Measurements from ENCODE around the gene CTR9. TPM values are rescaled to one million over a fixed set of nuclear protein-coding genes. Genes with fewer than 3 reads are reported as not detected.

Gene CTR9
- total RNA-seq, 2 donors from 2014 or later, result 34.0 to 47.4 TPM

DNA sequence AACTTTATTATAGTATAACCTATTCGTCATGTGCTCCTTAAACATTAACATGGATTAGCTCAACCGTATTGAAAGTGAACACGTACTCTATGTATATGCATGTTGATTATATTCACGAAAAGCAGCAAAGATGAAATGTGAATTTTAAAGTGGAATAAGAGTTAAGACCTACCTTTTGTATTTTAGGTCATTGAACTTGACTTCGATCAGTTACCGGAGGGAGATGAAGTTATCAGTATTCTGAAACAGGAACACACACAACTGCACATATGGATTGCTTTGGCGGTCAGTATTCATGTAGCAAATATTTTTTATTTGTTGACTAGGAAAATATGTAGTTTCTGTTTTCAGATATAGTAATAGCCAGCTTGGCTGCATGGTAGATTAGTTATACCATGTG, 1.4 kb downstream of the CTR9 start:
- Mint-ChIP-seq H3K27ac (no peak overlapping the region), H3K27me3 (no peaks in the 10 kb centered on the region), H3K4me1 (peaks cover 13% of the 10 kb centered on the region), H3K36me3 (ENCODE audit: low read depth) (peaks cover 7% of the 10 kb centered on the region), H3K4me3 (peak overlapping the region; percentile 96), H3K9me3 (no peaks in the 10 kb centered on the region)
- no peak for ATAC-seq (replicated peaks)

DNA sequence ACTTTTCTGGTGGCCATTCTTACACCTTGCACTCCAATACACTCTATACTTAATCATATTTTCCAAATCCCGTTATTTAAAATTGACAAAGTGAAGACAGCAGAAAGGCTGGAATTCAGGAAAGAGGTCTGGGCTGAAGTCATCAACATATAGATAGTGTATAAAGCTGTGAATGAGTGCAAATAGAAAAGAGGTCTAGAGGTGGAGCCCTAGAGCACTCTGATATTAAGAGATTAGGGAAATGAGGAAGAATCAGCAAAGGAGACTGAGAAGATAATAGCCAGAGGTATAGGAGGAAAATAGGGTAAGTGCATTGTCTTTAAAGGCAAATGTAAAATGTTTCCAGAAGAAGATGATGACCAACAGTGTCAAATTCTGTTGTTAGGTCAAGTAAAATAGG, 7.9 kb downstream of the CTR9 start:
- H3K36me3 Mint-ChIP-seq (ENCODE audit: low read depth), result no peaks in the 10 kb centered on the region
- no peak overlapping the region for H3K4me3 Mint-ChIP-seq
- no peak for ATAC-seq (replicated peaks)
- H3K4me1 Mint-ChIP-seq, result no peaks in the 10 kb centered on the region
- no peaks in the 10 kb centered on the region for H3K9me3 Mint-ChIP-seq
- H3K27me3 Mint-ChIP-seq, result no peaks in the 10 kb centered on the region
- no peak overlapping the region for H3K27ac Mint-ChIP-seq

DNA sequence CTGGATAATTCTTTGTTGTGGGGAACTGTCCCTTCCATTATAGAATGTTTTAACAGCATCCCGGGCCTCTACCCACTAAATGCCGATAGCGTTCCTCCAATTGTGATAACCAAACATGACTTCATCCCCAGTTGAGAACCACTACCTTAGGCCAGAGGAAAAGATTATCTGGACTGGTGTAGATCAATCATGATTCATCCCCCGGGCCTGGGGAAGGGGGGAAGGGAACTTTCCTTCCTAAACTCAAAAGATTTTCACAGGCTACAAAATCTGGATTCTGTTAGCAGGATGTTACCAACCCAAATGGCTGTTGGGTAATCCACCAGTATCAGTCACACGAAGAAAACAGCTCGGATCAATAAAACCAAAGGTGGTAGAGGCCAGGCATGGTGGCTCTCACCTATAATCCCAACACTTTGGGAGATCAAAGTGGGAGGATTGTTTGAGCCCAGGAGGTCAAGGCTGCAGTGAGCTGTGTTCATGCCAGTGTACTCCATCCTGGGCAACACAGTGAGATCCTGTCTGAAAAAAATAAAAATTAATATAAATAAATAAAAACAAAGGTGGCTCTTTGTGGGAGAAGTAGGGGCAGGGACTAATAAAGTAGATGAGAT, 10.1 kb downstream of the CTR9 start:
- no peaks in the 10 kb centered on the region for H3K4me1 Mint-ChIP-seq
- H3K27me3 Mint-ChIP-seq, result no peaks in the 10 kb centered on the region
- H3K36me3 Mint-ChIP-seq (ENCODE audit: low read depth), result no peaks in the 10 kb centered on the region
- no peak overlapping the region for H3K4me3 Mint-ChIP-seq
- no peak overlapping the region for H3K27ac Mint-ChIP-seq
- H3K9me3 Mint-ChIP-seq, result no peaks in the 10 kb centered on the region
- ATAC-seq (replicated peaks), result no peak

DNA sequence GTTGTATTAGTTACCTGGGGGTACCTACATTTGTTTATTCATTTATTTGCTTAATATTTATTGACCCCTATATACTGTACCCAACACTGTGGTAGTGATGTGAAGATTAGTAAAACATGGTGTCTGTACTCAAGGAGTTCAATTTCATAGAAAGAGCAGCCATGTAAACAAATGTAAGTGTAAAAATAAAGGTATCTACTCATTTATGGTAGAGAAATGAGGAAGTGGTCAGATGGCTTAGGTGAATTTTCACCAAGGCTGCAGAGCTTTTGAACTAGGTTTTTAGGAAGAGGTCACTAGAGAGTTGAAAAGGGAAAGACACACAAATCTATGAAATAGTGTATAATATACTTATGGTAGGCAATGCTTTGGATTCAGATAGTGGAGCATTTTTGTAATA, 11.1 kb downstream of the CTR9 start:
- no peak for ATAC-seq (replicated peaks)
- Mint-ChIP-seq H3K36me3 (ENCODE audit: low read depth) (no peaks in the 10 kb centered on the region), H3K4me3 (no peak overlapping the region), H3K27ac (no peak overlapping the region), H3K27me3 (no peaks in the 10 kb centered on the region), H3K4me1 (no peaks in the 10 kb centered on the region), H3K9me3 (no peaks in the 10 kb centered on the region)

DNA sequence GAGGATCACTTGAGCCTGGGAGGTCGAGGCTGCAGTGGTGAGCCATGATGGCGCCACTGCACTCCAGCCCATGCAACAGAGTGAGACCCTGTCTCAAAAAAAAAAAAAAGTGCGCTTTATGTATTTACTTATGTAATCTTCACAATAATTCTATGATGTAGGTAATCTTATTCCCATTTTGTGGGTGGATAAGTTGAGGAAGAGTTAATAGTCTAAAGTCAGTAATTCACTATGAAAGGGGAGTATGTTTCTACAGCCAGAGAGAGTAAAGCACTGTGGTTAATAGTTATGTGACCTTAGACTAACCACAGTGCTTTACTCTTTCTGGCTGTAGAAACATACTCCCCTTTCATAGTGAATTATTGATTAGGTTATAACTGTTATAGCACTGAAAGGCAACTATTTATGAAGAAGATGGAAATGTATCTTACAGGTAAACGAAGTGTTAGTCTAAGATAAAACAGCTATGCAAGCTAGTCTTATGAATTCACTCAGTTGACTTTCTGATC, 11.9 kb downstream of the CTR9 start:
- Mint-ChIP-seq H3K27me3 (no peaks in the 10 kb centered on the region), H3K4me3 (no peak overlapping the region), H3K4me1 (no peaks in the 10 kb centered on the region), H3K36me3 (ENCODE audit: low read depth) (no peaks in the 10 kb centered on the region), H3K27ac (peak overlapping the region; percentile 17), H3K9me3 (no peaks in the 10 kb centered on the region)
- no peak for ATAC-seq (replicated peaks)

DNA sequence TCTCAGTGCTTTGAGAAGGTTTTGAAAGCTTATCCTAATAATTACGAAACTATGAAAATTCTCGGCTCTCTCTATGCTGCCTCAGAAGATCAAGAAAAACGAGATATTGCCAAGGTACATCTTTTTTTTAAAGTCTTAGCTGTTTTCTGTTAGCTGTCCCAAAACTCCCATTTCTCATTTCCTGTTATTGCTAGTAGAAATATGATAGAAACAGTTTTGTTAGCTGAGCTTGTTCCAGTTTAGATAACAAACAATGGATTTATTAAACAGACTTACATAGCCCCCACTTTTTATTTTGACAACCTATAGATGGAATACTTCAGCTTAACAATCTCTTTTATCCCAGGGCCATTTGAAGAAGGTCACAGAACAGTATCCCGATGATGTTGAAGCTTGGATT, 12.7 kb downstream of the CTR9 start:
- H3K27me3 Mint-ChIP-seq, result no peaks in the 10 kb centered on the region
- no peaks in the 10 kb centered on the region for H3K9me3 Mint-ChIP-seq
- peak overlapping the region; percentile 17 for H3K27ac Mint-ChIP-seq
- no peaks in the 10 kb centered on the region for H3K36me3 Mint-ChIP-seq (ENCODE audit: low read depth)
- no peak for ATAC-seq (replicated peaks)
- H3K4me1 Mint-ChIP-seq, result no peaks in the 10 kb centered on the region
- H3K4me3 Mint-ChIP-seq, result no peak overlapping the region

DNA sequence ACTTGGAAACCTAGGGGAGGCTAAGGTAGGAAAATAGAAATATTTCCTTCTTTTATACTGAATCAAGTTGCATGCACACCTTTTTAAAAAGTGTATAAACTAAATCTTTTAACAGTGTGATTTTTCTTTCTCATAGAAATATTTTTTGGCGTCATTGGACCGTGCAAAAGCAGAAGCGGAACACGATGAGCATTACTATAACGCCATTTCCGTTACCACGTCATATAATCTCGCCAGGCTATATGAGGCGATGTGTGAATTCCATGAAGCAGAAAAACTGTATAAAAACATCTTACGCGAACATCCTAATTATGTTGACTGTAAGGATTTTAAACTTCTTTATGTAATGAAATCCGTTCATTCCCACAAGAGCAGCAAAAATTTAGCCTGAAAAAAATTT, 13.4 kb downstream of the CTR9 start:
- H3K36me3 Mint-ChIP-seq (ENCODE audit: low read depth), result no peaks in the 10 kb centered on the region
- peak overlapping the region; percentile 17 for H3K27ac Mint-ChIP-seq
- no peak for ATAC-seq (replicated peaks)
- no peaks in the 10 kb centered on the region for H3K27me3 Mint-ChIP-seq
- no peak overlapping the region for H3K4me3 Mint-ChIP-seq
- no peaks in the 10 kb centered on the region for H3K9me3 Mint-ChIP-seq
- H3K4me1 Mint-ChIP-seq, result no peaks in the 10 kb centered on the region

DNA sequence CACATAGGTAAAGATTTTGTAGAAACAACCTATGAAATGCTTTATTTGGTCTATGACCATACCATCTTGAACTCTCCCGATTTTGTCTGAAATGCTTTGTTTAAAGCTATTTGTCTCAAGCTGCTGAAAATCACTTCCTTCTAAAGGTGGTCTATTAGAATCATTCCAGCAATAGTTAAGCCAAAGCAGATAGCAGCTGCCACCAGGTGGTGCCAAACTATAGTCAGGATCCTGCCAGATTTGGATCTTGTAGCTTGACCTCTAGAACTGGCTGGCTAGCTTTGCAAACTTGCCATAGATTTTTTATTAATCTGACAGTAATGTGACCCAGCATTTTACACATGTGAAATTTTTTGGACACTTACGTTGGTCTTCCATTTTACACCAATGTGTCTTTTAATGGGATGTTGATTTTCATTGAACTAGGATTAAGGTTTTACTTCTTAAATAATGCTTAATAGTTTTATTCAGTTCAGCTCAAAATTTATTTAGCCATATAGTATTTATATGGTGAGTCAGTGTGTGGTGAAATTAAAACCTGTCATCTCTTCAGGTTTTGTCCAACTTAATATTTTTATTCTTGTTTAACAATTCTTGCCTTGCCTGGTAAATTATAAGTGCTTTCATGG, 19.7 kb downstream of the CTR9 start:
- Mint-ChIP-seq H3K4me1 (no peaks in the 10 kb centered on the region), H3K4me3 (no peak overlapping the region), H3K27me3 (no peaks in the 10 kb centered on the region), H3K9me3 (no peaks in the 10 kb centered on the region), H3K36me3 (ENCODE audit: low read depth) (no peaks in the 10 kb centered on the region), H3K27ac (no peak overlapping the region)
- ATAC-seq (replicated peaks), result no peak

DNA sequence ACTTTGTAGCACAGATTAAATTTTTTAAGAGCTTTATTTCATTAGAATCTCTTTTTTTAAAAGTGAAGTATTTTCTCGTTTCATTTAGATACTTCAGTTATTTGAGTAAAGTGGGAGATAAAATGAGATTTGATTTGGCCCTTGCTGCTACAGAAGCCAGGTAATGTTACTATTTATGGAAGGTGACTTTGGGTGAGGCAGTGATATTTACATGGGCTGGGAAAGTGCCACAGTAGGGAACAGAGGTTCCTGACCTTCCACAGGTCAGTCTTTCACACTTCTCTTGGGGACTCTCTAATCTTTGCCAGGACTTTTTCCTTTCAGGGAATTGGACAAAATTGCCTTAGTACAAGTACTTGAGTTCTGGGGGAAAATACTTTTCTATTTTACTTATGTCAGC, 20.4 kb downstream of the CTR9 start:
- Mint-ChIP-seq H3K27ac (no peak overlapping the region), H3K36me3 (ENCODE audit: low read depth) (no peaks in the 10 kb centered on the region), H3K27me3 (no peaks in the 10 kb centered on the region), H3K9me3 (no peaks in the 10 kb centered on the region), H3K4me3 (no peak overlapping the region), H3K4me1 (no peaks in the 10 kb centered on the region)
- no peak for ATAC-seq (replicated peaks)

DNA sequence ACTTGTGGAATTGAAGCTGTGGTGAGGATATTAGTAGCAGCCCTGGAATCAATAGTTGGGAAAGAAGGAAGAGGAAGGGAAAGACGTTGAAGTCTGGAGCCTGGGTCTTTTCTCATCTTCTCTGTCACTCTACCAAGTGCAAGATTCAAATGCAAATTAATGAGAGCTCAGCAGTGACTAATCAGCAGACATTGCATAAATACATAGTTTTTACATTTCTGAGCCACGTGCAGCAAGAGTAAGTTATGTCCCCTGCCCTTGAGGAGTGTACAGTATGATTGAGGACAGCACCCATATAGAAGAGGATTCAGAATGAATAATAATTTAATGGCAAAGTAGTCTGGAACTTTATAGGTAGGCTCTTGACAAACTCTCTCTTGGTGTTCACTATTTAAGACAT, 23.8 kb downstream of the CTR9 start:
- Mint-ChIP-seq H3K9me3 (no peaks in the 10 kb centered on the region), H3K4me1 (no peaks in the 10 kb centered on the region), H3K36me3 (ENCODE audit: low read depth) (no peaks in the 10 kb centered on the region), H3K27me3 (no peaks in the 10 kb centered on the region), H3K4me3 (no peak overlapping the region), H3K27ac (no peak overlapping the region)
- no peak for ATAC-seq (replicated peaks)

DNA sequence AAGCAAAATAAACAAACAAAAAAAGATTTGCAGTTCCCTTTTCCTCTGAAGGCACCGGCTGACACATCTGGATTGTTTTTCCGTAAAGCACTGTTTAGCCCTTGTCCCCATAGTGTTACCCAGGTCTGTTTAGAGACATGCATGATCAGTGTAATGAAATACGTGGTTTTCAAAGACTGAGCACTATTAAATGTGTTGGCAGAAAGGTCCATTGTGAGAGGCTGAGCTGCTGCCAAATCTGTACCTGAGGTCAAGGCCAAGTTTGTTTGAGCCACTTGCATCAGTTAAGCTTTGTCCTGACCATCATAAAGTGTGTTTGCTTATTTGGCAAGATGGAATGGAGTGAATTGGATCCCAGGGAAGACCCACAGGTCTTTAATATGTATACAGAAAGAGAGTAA, 26.3 kb downstream of the CTR9 start:
- Mint-ChIP-seq H3K27me3 (no peaks in the 10 kb centered on the region), H3K4me1 (no peaks in the 10 kb centered on the region), H3K27ac (no peak overlapping the region), H3K36me3 (ENCODE audit: low read depth) (no peaks in the 10 kb centered on the region), H3K9me3 (no peaks in the 10 kb centered on the region), H3K4me3 (no peak overlapping the region)
- no peak for ATAC-seq (replicated peaks)

DNA sequence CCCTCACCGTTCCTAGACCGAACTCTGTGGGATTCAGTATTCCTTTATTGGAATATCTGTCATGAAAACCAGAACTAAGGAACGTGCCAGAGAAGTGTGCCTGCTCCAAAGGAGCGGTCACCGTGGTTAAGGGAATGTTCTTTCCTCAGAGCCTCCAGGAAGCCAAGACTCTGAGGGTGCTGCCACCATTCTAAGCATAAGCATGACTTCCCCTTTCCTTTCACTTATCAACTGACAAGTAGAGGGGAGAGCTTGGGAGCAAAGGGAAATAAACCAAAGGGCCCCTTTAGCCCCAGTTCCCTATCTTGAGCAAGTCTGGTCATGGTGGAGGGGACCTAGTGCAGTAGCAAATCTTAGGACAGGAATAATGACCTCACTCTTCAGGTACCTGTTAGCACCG, 26.8 kb downstream of the CTR9 start:
- ATAC-seq (replicated peaks), result no peak
- H3K27ac Mint-ChIP-seq, result no peak overlapping the region
- H3K4me1 Mint-ChIP-seq, result no peaks in the 10 kb centered on the region
- no peaks in the 10 kb centered on the region for H3K36me3 Mint-ChIP-seq (ENCODE audit: low read depth)
- no peak overlapping the region for H3K4me3 Mint-ChIP-seq
- no peaks in the 10 kb centered on the region for H3K9me3 Mint-ChIP-seq
- no peaks in the 10 kb centered on the region for H3K27me3 Mint-ChIP-seq

DNA sequence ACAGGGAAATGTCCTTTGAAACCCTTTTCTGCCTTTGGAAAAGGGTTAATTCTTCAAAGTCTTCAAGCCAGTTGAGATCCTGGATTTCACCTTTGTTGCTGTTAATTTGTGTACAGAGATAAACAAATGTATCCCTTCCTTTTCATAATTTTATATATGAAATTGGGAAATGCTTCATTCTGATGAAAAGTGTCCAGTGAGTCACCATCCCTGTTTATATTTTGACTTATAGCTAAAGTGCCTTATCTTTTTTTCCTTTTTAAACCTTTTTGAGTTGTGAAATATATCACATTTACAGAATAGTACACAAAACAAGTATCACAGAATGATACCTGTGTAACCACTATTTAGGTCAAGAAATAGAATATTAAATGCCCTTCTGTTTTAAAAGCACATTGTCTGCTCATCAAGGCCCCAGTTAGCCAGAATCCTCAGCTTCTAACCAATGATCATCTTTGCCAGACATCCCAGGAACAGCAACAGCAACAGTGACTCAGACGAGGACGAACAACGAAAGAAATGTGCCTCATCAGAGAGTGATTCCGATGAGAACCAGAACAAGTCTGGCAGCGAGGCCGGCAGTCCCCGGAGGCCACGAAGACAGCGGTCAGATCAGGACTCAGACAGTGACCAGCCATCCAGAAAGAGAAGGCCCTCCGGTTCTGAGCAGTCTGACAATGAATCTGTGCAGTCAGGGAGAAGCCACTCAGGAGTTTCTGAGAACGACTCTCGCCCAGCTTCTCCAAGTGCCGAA, 27.3 kb downstream of the CTR9 start:
- ATAC-seq (replicated peaks), result peak; percentile 14
- Mint-ChIP-seq H3K4me1 (no peaks in the 10 kb centered on the region), H3K9me3 (no peaks in the 10 kb centered on the region), H3K4me3 (no peak overlapping the region), H3K27ac (no peak overlapping the region), H3K36me3 (ENCODE audit: low read depth) (no peaks in the 10 kb centered on the region), H3K27me3 (no peaks in the 10 kb centered on the region)

DNA sequence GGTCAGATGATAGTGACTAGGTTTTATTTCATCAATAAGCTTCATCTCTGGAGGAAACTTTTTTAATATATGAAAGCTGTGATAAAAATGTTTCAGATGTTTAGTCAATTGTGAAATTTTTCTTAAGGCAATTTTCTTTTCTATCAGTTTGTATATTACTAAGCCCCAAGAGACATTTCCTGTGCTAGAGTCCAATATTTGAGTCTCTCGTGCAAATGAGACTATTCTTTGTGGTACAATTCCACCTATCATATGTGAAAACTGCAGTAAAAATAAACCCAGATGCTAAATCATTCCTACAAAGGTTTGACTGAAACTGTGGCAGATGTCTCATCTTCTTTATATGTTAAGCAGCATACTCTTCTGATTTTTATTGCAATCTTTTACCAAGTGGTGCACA, 28.0 kb downstream of the CTR9 start:
- Mint-ChIP-seq H3K9me3 (no peaks in the 10 kb centered on the region), H3K27ac (no peak overlapping the region), H3K4me1 (no peaks in the 10 kb centered on the region), H3K4me3 (no peak overlapping the region), H3K36me3 (ENCODE audit: low read depth) (no peaks in the 10 kb centered on the region), H3K27me3 (no peaks in the 10 kb centered on the region)
- no peak for ATAC-seq (replicated peaks)

DNA sequence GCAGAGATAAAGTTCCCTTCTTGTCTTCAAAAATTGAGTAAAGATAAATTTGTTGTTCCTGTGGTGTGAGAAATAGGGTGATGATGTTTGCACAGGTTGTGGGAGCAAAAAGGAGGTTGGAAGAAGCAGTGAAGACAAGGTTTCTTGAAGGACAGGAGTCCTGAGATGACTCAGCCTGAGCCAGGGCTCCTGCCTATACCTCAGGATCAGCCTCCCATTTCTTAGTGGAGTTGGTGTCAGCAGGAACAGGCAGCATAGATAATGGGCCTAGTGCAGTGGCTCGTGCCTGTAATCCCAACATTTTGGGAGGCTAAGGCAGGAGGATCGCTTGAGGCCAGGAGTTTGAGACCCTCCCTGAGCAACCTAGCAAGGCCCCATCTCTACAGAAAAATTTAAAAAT, 29.0 kb downstream of the CTR9 start:
- Mint-ChIP-seq H3K9me3 (no peaks in the 10 kb centered on the region), H3K4me3 (no peak overlapping the region), H3K27ac (no peak overlapping the region), H3K4me1 (no peaks in the 10 kb centered on the region), H3K27me3 (no peaks in the 10 kb centered on the region), H3K36me3 (ENCODE audit: low read depth) (no peaks in the 10 kb centered on the region)
- no peak for ATAC-seq (replicated peaks)
